ENCODE results near the gene TRIB2.

Gene TRIB2

GRCh38 chr2:12701786-12702167 lies 15.0 kb upstream of the TRIB2 start:
- DNase-seq, result no peak

DNA sequence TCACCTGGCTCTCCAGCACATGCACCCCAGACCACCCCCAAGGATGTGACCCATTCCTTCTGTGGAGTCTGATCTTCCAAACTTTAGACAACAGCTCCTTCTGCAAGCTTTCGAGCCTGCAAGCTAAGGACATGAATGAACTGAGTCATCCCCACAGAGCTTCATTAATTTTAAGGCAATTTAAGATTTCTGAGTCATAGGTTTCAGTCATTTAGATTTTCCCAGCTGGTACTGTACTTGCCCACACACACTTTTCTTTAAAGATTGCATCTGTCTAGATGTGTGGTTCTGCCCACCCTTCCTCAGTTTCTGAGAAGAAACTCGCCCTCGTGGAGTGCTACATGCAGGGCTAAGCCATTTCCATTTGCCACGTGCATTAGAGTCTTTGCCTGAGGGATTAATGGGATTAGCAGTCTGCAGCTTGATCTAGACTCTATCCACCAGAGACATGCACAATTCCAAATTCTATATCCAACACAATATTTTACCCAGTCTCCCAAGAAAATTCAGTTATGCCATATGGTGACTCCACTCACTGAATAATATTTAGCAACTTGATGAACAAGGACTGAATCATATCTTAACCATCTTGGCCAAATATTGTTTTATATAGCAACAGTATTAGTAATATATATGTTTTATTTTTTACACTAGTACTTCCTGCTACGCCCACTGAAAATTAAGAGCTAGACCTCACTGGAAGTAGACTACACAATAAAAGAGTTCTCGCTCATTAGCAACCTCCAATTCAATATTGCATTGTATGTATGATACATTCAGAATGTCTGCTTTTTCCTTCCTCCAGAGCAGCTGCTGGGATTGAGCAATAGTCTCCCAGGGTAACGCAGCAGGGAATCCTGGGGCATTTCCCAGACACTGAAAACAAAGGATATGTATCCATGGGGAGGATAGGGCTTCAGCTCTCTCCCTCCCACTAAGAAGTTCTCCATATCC lies 14.3 kb upstream of the TRIB2 start:
- no peak for DNase-seq

DNA sequence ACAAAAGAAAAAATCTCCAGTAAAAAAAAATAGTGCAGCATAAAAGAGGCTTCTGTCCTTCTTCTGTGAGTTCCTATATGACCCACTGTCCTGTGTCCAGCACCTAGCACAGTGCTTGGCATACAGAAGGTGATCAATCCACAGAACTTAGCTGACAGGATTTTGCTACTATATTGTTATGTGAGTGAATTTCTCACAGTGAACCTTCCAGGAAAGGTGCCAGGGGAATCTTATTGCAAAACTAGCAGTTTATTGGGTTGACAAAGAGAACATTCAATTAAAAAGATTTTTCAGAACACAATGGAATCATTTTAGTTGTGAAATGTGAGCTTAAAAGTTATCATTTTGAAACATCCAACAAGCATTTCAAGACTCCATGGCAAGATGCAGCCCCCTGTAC lies 12.4 kb upstream of the TRIB2 start:
- DNase-seq, result no peak

GRCh38 chr2:12705230-12705629 lies 11.5 kb upstream of the TRIB2 start:
- no peak for DNase-seq

- DNase-seq, result no peak
Measured at GRCh38 chr2:12705742-12706141, 11.0 kb upstream of the TRIB2 start.

DNA sequence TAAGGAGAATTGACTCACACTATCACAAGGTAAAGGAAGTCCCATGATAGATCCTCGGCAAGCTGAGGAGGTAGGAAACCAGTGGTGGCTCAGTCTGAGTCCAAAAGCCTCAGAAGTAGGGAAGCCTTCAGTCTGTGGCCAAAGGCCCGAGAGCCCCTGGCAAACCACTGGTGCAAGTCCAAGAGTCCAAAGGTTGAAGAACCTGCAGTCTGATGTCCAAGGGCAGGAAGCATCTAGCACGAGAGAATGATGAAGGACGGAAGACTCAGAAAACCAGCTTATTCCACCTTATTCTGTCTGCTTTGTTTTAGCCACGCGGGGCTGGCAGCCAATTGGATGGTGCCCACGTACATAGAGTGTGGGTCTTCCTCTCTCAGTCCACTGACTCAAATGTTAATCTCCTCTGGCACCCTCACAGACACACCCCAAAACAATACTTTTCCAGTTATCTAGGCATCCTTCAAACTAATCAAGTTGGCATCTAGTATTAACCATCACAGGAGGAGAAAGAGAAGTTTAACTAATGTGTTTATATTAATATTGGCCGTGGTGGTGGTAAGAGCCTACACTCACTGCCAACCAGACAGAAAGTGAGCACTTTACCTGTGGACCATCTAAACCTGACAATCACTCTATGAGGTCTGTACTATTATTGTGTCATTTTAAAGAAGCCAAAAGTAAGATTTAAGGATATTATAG lies 8.1 kb upstream of the TRIB2 start:
- no peak for DNase-seq

GRCh38 chr2:12709207-12709522 lies 7.6 kb upstream of the TRIB2 start:
- DNase-seq, result no peak

- DNase-seq, result no peak
Measured at GRCh38 chr2:12710301-12710700, 6.4 kb upstream of the TRIB2 start.

- no peak for DNase-seq
Measured at GRCh38 chr2:12711339-12711738, 5.4 kb upstream of the TRIB2 start.

DNA sequence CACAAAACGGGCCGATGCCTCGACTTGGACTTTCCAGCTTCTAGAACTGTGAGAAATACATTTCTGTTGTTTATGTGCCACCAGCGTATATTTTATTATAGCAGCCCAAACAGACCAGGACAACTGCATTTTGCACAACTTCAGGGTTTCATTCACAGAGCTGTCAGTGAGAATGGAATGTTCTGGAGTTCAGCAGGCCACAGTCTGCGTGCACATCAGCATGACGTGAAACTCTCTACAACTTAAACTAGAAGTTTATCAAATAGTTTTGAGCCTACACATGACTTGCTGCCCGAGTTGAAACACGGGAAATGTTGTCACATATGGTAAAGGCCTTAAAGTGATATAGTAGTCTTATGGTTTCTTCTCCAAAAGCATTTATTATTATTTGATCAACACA lies 3.9 kb upstream of the TRIB2 start:
- DNase-seq, result no peak

DNA sequence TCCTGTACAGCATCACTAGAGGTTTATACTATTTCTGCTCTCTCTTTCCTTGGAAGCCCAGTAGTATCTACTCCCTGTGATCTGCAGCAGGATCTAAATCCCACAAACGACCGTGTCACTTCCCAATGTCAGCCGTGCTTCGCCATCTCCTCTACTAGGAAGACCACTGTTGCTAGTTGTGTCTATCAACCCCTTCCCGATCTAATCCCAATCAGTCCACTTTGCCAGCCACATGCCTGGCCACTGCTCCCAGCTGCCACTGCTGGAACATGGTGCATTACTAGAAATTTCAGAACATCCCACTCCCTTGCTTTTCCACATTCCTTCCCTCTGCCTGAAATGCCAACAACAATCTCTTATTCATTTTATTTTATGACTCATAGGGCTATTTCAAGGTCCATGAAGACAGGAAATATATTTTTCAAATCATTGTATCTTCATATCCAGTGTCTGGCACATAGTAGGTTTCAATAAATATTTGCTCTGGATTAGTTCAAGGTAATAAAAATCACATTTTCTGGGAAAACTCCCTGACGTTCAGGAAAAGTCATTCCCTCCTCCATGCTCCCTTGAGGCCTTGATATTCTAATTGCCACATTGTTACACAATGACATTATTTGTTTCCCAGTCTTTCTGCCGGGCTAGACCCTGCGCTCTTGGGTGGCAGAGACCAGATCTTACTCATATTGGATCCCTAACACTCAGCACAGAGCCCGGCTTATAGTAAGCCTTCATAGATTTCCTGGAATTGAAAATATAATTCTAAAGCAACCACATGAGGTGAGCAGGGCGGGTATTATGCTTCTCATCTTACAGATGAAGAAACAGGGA lies 2.1 kb upstream of the TRIB2 start:
- DNase-seq, result no peak

- no peak for DNase-seq
Measured at GRCh38 chr2:12715258-12716031, 1.3 kb upstream of the TRIB2 start.

DNA sequence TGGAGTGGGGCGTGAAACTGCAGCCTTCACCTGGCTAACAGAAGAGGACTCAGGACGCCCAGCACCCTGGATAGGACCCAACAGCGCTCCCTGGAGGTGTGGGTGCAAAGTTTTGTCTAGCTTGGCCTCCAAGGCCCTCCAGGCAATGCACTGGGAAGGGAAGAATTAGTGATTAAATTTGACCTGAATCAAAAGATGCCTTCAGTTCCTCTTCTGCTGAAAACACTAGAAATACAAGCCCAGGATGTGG lies 779 bp upstream of the TRIB2 start:
- no peak for DNase-seq

DNA sequence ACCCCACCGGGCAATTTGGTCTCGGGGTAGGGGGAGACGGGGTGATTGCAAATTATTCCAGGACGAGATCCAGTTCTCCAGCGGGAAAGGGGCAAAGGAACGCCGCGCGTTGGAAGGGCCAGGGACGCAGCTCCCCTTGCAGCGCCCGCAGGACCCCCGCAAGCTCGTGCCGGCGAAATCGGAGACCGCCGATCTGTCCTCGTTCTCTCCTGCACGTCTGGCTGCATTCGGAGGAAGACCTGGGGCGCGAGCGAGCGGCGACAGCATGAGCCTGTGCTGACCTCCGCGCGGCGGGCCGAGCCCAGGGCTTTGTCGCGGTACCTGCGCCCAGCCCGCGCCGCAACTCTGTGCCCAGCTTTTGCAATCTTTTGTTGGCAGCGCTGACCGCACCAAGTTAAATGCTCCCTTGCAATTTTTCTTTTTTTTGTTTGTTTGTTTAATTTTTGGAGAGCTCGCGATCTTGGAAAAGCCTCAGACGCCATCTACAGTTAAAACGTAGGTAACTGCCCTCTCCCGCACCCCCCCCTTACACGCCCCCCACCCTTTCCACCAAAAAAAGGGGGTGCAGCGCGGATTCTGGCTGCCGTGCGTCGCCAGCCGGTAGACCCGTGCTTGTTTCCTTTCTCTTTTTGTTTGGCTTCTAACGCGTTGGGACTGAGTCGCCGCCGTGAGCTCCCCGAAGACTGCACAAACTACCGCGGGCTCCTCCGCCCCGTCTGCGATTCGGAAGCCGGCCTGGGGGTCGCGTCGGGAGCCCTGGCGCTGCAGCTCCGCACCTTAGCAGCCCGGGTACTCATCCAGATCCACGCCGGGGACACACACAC lies 667 bp downstream of the TRIB2 start:
- DNase-seq, result no peak

DNA sequence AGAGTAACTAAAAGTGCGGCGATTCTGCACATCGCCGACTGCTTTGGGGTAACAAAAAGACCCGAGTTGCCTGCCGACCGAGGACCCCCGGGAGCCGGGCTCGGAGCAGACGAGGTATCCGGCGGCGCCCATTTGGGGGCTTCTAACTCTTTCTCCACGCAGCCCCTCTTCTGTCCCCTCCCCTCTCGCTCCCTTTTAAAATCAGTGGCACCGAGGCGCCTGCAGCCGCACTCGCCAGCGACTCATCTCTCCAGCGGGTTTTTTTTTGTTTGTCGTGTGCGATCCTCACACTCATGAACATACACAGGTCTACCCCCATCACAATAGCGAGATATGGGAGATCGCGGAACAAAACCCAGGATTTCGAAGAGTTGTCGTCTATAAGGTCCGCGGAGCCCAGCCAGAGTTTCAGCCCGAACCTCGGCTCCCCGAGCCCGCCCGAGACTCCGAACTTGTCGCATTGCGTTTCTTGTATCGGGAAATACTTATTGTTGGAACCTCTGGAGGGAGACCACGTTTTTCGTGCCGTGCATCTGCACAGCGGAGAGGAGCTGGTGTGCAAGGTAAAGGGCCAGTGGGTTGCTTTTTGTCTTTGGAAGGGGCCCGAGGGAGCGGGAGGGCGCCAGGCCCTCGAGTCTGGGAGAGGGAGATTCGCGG lies 1.4 kb downstream of the TRIB2 start:
- no peak for DNase-seq

DNA sequence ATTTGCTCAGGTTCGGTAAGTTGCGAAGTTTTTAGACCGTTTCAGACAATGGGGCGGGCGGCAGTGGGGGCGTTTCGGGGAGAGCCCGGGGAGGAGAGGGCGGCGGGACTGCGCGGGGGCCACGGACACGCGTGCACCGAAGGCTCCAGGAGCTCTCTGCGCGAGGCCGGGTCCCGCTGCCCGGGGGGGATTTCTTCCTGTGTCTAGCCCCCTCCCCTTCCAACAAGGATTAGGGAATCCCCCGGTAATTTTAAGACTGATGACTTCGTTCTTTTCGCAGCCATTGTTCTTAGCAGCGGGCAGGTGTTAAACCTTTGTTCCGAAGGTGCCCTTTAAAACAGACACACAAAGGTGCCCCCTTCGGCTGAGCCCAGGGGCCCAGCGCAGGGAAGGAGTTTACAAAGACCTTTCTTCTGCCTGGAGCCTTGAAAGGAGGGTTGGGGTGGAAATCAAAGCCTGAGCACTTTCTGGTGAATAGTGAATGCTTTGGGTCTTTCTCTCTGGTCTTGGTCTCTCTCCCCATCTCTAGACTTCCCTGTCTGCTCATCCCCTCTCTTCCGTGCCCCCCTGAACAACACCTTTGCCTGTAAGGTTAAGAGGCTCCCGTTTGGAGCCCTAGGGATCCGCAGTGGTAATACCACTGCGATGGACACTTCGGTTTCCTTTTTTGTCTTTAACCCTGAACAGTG lies 2.1 kb downstream of the TRIB2 start:
- no peak for DNase-seq

DNA sequence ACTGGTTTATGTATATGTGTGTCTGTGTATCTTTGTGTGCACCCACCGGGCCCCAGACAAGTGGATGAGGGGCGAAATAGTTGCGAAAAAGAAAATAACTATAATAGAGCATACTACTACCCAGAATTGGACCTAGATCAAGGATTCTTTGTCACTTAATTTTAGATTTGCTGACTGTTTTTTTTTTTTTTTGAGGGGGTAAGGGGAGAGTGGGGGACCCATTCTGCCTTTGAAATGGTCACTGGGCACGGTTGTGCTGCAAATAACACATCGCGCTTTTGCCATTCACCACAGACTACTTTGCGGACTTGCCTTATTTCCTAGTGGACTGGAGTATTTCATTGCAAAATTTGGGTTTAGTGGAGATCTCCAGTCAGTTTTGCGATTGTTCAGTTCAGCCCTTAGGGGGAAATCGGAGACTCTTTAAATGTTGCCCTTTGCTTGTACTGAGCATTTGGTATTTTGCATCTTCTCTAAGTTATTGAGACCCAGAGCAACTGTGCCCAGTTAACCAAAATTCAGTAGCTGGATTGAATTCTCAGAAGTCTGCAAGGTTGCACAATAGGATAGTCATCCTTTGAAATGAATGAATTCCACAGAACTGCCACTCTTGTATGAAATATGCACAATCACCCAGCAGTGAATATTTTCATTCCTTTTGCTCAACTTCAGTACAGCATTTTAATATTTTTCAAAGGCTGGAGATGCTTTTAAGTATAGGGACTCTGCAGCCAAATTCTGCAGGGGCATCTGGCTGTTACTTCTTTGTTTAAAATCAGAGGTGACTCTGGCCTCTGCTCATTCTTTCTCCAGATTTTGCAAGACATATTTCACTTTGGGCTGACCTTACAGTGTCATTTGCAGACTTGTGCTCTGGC lies 2.9 kb downstream of the TRIB2 start:
- DNase-seq, result no peak

- no peak for DNase-seq
Measured at GRCh38 chr2:12720278-12720620, 3.5 kb downstream of the TRIB2 start.

DNA sequence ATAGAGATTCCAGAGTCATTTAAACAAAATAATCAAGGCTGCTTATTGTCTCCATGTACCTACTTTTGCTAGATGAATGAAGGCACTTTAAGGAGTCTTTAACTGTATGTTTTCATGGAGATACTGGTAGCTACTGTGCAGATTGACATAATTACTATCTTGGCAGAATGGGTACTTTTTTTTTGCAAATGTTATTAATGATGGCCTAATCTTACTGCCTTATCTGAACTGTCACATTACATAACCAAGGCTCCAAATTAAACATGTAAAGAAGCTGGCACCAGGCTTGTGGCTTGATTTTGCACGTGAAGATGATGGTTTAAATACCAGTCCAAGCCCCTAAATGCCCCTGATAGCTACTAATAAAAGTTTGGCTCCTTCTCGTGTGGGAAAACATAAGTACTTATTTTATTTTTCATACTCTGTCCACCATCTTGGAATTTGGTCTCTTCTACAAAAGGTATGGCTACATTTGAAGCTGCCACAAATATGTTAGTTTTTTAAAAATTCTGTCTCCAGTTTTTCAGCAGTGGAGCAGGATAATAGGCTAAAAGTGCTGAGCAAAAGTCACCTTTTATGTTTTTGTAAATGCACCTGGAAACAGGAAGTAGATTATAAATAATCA lies 4.1 kb downstream of the TRIB2 start:
- no peak for DNase-seq

Data from cortex of kidney (tissue), 1 donor.